ENCODE measurements around the gene KRT76.
"Not testable (repeated sequence)": the region's sequence is repeated elsewhere in the genome, so short reads cannot be mapped to it uniquely, and the experiment has no call there.

The KRT76 gene

DNA sequence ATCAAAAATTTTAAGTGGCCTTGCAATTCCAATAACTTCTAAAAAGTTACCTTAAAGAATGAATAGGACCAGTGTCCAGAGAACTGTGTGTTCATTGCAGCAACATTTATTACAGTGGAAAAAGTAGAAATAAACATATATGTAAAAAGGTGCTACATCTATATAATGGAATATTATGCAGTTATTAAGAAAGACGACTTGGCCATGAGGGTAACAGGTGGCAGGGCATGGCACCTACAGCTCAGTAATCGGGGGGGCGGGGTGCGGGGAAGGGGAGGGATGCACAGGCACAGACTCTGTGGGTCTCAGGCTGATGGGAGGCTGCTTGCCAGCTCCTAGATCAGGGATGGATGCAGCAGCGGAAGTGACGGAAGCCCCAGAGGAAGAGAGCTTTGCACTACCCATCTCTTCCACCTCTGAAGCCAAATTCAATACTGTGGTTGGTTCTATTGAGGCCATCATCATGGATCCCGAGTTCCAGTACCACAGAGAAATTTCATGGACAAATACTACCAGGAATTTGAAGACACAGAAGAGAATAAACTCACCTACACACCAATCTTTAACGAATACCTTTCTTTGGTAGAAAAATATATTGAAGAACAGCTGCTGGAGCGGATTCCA, 14.0 kb downstream of the KRT76 start:
- Histone ChIP-seq H3K27me3 (peaks cover 5% of the 10 kb centered on the region), H3K27ac (no peak overlapping the region), H3K4me1 (ENCODE audit: control insufficient read depth in 1 of 2, insufficient read depth in 1 of 2, low read depth in 1 of 2, low read length in 1 of 2) (no peaks in the 10 kb centered on the region), H3K36me3 (no peaks in the 10 kb centered on the region), H3K9me3 (peaks cover 3% of the 10 kb centered on the region), H3K4me3 (ENCODE audit: low read depth in 1 of 2, low read length in 1 of 2) (no peak overlapping the region)
- TF ChIP-seq, protein P1, sequence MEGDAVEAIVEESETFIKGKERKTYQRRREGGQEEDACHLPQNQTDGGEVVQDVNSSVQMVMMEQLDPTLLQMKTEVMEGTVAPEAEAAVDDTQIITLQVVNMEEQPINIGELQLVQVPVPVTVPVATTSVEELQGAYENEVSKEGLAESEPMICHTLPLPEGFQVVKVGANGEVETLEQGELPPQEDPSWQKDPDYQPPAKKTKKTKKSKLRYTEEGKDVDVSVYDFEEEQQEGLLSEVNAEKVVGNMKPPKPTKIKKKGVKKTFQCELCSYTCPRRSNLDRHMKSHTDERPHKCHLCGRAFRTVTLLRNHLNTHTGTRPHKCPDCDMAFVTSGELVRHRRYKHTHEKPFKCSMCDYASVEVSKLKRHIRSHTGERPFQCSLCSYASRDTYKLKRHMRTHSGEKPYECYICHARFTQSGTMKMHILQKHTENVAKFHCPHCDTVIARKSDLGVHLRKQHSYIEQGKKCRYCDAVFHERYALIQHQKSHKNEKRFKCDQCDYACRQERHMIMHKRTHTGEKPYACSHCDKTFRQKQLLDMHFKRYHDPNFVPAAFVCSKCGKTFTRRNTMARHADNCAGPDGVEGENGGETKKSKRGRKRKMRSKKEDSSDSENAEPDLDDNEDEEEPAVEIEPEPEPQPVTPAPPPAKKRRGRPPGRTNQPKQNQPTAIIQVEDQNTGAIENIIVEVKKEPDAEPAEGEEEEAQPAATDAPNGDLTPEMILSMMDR (IDR thresholded peaks at IDR 0.05) = no peak

DNA sequence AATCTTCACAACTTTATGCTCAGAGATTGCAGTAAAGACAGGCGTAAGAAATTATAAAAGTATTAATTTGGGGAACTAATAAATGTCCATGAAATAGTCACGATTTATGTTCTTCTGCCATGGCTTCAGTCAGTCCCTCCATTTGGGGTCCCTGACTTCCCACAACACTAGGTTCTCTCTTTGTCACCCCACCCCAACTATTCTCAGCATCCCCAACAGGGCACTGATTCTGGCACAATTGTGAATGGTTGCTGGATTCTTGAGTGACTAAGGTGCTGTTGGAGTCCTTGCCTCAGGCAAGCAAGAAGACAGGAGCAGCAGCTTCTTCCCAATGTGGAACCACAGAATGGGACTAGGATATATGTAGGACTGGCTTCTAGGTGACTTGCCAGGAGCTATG, 15.3 kb downstream of the KRT76 start:
- TF ChIP-seq, protein P1 (IDR thresholded peaks at IDR 0.05) = no peak
- no peaks in the 10 kb centered on the region for H3K4me1 ChIP-seq (ENCODE audit: control insufficient read depth in 1 of 2, insufficient read depth in 1 of 2, low read depth in 1 of 2, low read length in 1 of 2)
- H3K36me3 ChIP-seq = no peaks in the 10 kb centered on the region
- peaks cover 11% of the 10 kb centered on the region for H3K27me3 ChIP-seq
- H3K9me3 ChIP-seq = peaks cover 3% of the 10 kb centered on the region
- H3K27ac ChIP-seq = no peak overlapping the region
- no peak overlapping the region for H3K4me3 ChIP-seq (ENCODE audit: low read depth in 1 of 2, low read length in 1 of 2)

DNA sequence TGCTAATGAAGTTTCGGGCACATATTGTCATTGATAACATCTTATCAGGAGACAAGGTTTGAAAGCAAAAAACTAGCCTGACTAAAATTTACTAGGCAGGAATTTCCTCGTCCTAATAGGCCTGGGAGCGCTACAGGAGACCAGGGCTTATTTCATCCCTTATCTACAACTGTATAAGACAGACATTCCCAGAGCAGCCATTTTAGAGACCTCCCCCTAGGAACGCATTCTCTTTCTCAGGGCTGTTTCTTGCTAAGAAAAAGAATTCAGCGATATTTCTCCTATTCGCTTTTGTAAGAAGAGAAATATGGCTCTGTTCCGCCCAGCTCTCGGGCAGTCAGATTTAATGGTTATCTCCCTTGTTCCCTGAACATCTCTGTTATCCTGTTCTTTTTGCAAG, 15.9 kb downstream of the KRT76 start:
- peaks cover 12% of the 10 kb centered on the region for H3K27me3 ChIP-seq
- not testable (repeated sequence) for H3K36me3 ChIP-seq; H3K9me3 ChIP-seq; H3K27ac ChIP-seq; H3K4me1 ChIP-seq (ENCODE audit: control insufficient read depth in 1 of 2, insufficient read depth in 1 of 2, low read depth in 1 of 2, low read length in 1 of 2); H3K4me3 ChIP-seq (ENCODE audit: low read depth in 1 of 2, low read length in 1 of 2)

DNA sequence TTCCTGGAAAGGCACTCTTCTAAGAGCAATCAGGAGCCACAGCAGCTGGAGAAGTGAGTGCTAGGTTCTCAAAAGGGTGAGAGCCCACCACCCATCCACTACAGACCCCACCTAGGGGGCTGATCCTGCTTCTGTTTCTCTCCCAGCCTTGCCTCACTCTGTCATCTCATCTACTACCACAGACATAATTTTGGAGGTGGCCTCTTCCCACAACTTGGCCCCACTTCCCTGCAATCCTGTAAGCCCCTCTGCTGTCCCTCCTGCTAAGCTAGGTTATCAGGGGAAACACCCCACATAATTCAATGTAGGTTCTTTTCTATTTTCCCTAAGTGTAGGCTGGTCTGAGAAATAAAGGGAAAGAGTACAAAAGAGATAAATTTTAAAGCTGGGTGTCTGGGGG, 16.5 kb downstream of the KRT76 start:
- Histone ChIP-seq H3K27ac (no peak overlapping the region), H3K9me3 (peaks cover 3% of the 10 kb centered on the region), H3K36me3 (no peaks in the 10 kb centered on the region), H3K4me3 (ENCODE audit: low read depth in 1 of 2, low read length in 1 of 2) (no peak overlapping the region), H3K4me1 (ENCODE audit: control insufficient read depth in 1 of 2, insufficient read depth in 1 of 2, low read depth in 1 of 2, low read length in 1 of 2) (no peaks in the 10 kb centered on the region), H3K27me3 (peaks cover 12% of the 10 kb centered on the region)
- TF ChIP-seq, protein P1 (IDR thresholded peaks at IDR 0.05) = no peak

DNA sequence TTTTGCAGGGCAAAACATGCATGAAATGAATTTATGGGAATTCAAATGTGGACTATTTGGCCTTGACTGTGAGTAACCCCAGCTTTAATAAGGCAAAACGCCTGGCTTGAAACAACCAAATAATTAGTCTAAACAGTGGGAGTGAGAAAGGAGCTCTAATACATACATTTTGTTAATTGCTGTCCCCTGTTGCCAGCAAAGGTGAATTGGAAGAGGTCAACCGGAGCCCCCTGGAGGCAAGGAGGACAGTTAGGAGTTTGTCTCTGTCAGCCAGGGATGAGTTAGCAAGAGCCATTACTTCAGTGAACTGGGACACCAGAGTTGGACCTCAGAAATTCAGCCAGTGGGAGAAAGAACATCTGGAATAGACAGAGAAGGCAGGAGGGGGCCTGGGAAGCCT, 17.4 kb downstream of the KRT76 start:
- Histone ChIP-seq H3K27ac (no peak overlapping the region), H3K27me3 (peaks cover 10% of the 10 kb centered on the region), H3K4me3 (ENCODE audit: low read depth in 1 of 2, low read length in 1 of 2) (no peak overlapping the region), H3K36me3 (no peaks in the 10 kb centered on the region), H3K9me3 (peaks cover 3% of the 10 kb centered on the region), H3K4me1 (ENCODE audit: control insufficient read depth in 1 of 2, insufficient read depth in 1 of 2, low read depth in 1 of 2, low read length in 1 of 2) (no peaks in the 10 kb centered on the region)
- TF ChIP-seq, protein P1 (IDR thresholded peaks at IDR 0.05) = no peak

DNA sequence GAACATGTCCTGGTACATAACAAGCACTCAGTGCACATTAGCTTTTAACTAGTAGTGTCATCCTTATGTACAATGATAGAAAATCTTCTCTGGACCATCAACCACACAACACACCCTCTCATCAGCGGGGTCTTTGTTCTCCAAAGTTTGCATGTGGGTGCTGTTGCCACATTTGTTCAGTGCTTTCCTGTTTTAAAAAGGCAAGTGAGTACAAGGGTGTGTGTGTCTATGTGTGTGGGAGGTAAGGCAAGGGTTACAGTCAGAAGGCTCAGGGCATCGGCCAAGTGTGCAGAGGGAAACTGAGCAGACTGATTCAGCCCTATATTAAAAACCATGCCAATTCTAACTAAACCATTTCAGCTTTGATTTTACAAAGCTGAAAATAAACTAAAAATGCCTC, 17.9 kb downstream of the KRT76 start:
- H3K9me3 ChIP-seq = peaks cover 3% of the 10 kb centered on the region
- TF ChIP-seq, protein P1 (IDR thresholded peaks at IDR 0.05) = no peak
- H3K27ac ChIP-seq = no peak overlapping the region
- H3K36me3 ChIP-seq = no peaks in the 10 kb centered on the region
- peaks cover 7% of the 10 kb centered on the region for H3K27me3 ChIP-seq
- H3K4me3 ChIP-seq (ENCODE audit: low read depth in 1 of 2, low read length in 1 of 2) = no peak overlapping the region
- no peaks in the 10 kb centered on the region for H3K4me1 ChIP-seq (ENCODE audit: control insufficient read depth in 1 of 2, insufficient read depth in 1 of 2, low read depth in 1 of 2, low read length in 1 of 2)
